ENCODE results near the gene GYS2.
"Not testable (repeated sequence)": the region's sequence is repeated elsewhere in the genome, so short reads cannot be mapped to it uniquely, and the experiment has no call there.

GYS2 gene

GRCh38 chr12:21604245-21605101 lies at the start of gene GYS2:
TSS of gene GYS2 (minus strand) at chr12:21604847. CDS start at chr12:21604592, 255 bp downstream.
- DNase-seq (ENCODE audit: low read depth in 2 of 2) = no peak

GRCh38 chr12:21651821-21652220 lies 47.2 kb upstream of the GYS2 start:
- DNase-seq (ENCODE audit: low read depth in 2 of 2) = no peak

DNA sequence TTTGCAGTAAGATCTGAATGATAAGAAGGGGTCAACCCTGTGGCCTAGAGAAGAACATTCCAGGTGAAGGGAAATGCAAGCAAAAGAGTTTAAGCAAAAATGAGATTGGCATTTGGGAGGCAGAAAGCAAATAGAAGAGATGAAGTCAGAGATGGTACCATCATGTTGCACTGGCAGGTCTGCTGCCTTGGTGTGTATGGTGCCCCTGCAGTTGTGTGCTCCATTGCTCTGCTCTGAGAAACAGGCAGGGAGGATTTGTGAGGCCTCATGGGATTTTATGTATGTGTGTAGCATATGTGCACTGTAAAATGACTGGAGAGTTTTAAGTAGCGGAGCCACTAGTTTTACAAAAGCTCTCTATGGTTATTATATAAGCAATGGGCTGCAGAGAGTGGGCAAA lies 46.4 kb upstream of the GYS2 start:
- DNase-seq (ENCODE audit: low read depth in 2 of 2) = no peak

DNA sequence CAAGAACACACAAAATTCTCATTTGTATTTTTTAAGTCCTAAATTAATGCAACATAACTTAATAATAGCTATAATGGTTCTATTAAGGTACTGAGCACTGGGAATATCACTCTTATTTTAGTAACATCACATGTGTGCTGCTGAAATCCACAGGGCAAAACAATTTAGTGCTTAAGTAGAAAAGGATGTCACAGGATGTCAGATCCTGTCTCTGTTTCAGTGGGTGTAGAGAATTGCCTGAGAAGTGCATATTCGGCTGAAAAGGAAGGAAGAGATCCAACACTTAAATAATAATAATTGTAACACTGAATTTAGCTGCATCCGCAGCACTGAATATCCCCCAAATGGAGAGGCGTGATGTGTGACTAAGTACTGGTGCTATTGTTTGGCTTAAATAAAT lies 44.4 kb upstream of the GYS2 start:
- DNase-seq (ENCODE audit: low read depth in 2 of 2) = no peak

- no peak for DNase-seq (ENCODE audit: low read depth in 2 of 2)
These were observed 43.7 kb upstream of the GYS2 start for GRCh38 chr12:21648378-21648777.

GRCh38 chr12:21647179-21647578 lies 42.5 kb upstream of the GYS2 start:
- no peak for DNase-seq (ENCODE audit: low read depth in 2 of 2)

GRCh38 chr12:21645041-21645500 lies 40.4 kb upstream of the GYS2 start:
- DNase-seq (ENCODE audit: low read depth in 2 of 2) = not testable (repeated sequence)

DNA sequence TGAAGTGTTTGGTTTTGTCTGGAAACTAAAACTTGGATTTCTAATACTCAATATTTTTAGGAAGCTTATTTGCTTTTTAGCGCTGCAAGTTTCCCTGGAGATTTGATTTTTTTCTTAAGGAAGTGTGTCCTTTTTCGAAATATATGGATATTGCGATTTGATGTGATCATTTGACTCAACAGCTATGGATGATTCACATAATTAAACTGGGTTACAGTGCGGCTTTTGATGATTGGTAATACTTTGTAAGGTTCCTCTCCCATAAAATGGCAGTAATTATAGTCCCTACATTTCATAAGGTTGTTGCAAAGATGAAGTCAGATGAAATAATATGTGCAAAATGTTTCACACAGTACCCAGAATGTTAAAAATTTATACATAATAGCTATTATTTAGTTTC lies 39.9 kb upstream of the GYS2 start:
- DNase-seq (ENCODE audit: low read depth in 2 of 2) = no peak

- no peak for DNase-seq (ENCODE audit: low read depth in 2 of 2)
These were observed 39.1 kb upstream of the GYS2 start for GRCh38 chr12:21643758-21644157.

- DNase-seq (ENCODE audit: low read depth in 2 of 2) = no peak
These were observed 38.2 kb upstream of the GYS2 start for GRCh38 chr12:21642707-21643389.

- DNase-seq (ENCODE audit: low read depth in 2 of 2) = no peak
These were observed 33.6 kb upstream of the GYS2 start for GRCh38 chr12:21638054-21638891.

DNA sequence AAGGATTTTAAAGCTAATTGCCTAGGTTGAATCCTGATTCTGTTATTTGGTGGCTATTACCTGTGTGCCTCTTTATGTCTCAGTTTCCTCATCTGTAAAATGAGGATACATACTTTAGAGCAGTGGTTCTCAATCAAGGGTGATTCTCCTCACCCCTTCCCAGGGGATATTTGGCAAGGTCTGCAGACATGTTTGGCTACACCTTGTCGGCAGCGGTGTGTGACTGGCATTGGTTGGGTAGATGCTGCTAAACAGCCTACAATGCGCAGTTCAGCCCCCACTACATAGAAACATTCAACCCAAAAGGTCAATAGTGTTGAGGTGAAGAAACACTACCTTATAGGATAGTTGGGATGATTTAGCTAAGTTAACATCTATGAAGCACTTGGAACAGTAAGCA lies 29.6 kb upstream of the GYS2 start:
- DNase-seq (ENCODE audit: low read depth in 2 of 2) = no peak

- DNase-seq (ENCODE audit: low read depth in 2 of 2) = no peak
These were observed 26.7 kb upstream of the GYS2 start for GRCh38 chr12:21631367-21631766.

DNA sequence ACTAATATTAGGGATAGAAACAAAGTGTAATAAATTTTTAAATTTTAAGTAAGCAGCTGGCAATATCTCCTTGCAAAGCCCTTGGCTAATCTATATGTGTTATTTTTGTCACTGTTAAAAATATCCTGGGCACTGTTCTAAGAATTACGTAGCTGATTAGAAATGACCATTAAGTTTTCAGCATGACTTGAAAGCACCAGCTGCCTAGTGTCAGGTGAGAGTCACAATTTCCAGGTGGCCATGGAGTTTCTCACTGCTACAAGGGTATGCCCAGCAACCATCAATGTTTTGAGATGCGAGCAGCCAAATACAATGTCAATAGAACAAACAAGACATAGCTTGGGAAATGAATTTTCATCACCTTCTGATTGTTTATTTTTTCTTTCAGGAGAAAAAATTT lies 23.3 kb upstream of the GYS2 start:
- no peak for DNase-seq (ENCODE audit: low read depth in 2 of 2)

DNA sequence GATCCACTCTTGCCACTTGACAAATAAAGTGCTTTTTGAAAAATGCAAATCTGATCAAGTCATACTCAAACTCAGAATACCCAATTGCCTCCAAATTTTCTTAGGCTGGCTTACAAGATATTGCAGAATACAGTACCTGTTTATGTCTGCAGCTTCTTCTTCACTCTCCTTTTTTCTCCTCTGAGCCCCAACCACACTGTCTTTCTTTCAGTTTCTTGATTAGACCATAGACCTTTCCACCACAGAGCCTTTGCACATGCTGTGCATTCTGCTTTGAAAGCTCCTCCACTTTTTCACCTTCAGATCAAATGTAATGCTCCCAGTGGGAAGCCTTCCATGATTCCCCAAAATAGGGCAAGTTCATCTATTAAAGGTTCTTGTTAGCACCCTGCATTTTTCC lies 13.9 kb upstream of the GYS2 start:
- no peak for DNase-seq (ENCODE audit: low read depth in 2 of 2)

DNA sequence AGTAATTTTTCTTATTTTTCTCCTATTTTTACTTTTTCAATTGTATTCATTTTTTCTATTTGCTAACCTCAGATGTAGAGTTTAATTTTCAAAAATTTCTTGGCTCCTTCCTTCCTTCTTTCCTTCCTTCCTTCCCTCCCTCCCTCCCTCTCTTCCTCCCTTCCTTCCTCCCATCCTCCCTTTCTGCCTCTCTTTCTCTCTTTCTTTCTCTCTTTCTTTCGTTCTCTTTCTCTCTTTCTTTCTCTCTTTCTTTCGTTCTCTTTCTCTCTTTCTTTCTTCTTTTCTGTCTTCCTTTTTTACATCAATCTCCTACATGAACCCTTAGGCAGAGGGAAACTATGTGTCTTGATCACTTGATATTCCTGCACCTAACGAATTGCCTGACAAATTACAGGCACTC lies 12.4 kb upstream of the GYS2 start:
- no peak for DNase-seq (ENCODE audit: low read depth in 2 of 2)

DNA sequence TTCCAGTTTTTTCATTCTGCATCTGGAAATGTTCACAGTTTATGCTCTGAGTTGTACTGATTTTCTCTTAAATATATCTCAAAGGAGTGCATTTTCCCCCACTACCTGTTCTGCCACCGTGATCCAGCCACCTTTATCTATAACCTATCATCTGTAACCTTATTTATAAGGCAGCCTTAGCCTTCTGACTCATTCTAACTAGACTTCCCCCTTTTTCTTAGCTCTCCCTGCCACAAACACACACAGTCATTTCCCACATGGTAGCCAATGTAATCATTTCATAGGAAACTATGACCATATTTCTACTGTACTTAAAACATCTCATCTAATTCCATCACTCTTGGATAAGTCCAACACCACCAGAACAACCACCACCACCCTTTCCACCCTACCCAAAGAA lies 10.8 kb upstream of the GYS2 start:
- DNase-seq (ENCODE audit: low read depth in 2 of 2) = no peak

- DNase-seq (ENCODE audit: low read depth in 2 of 2) = no peak
These were observed 9.9 kb upstream of the GYS2 start for GRCh38 chr12:21614506-21614905.

- no peak for DNase-seq (ENCODE audit: low read depth in 2 of 2)
These were observed 9.3 kb upstream of the GYS2 start for GRCh38 chr12:21613931-21614330.

DNA sequence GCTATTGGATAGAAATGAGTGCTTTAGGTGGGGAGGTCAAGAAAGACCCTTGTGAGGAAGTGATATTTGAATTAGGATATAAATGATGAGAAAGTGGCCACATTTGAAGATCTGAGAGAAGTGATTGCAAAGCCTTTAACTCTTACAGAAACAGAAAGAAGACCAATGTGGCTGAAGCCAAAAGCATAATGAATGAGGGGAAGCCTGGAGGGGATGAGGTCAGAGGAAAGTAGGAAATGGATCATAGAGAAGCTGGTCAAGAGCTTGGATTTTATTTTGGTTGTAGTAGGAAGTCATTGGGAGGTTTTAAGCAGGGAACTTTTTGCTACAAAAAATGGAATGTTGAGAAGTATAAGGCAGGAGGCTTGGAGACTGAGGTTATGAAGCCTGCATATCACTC lies 3.5 kb upstream of the GYS2 start:
- no peak for DNase-seq (ENCODE audit: low read depth in 2 of 2)

- DNase-seq (ENCODE audit: low read depth in 2 of 2) = no peak
These were observed 3.1 kb upstream of the GYS2 start for GRCh38 chr12:21607701-21608100.

DNA sequence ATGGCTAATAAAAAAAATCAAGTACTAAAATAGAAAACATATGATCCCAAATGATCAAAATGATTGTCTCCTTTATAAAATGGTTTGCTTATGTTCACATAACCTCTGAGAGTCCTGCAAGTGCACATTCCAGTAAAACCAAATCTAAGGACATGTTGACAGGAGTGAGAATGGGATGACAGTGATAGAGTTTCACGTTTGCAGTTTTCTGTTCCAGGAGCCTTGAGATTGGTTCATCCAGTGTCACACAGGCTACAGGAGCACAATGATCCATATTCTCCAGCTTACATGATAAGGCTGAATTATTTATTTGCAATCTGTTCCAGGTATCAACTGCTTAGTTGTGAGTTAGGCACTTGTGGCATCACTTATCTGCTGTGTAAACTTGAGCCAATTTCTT lies 1.5 kb upstream of the GYS2 start:
- no peak for DNase-seq (ENCODE audit: low read depth in 2 of 2)

All from stimulated activated CD4-positive, alpha-beta T cell treated with anti-CD3 and anti-CD28 coated beads, Interleukin-12 subunit alpha, Interleukin-12 subunit beta, amount 100 ng/mL, for 24 hours (primary cell).